HCT116 (cell line): ENCODE measurements around the gene BABAM2.

Experiments
- CBX3 ChIP-seq: IDR thresholded peaks from 2 replicates; pipeline ENCODE4 v1.6.1; 2012; ENCODE audit warnings: low read depth
- EZH2 ChIP-seq: fragments of 200-600 bp; sonication (generic); IDR thresholded peaks from 2 replicates; pipeline ENCODE4 v1.6.1; 2017; ENCODE audit warnings: antibody characterized with exemption, mixed run types
- EZH2phosphoT487 ChIP-seq: fragments of 200-600 bp; IDR thresholded peaks from 2 replicates; pipeline ENCODE4 v1.6.1; 2018; ENCODE audit warnings: antibody characterized with exemption, borderline replicate concordance
- FOSL1 ChIP-seq: IDR thresholded peaks from 2 replicates; pipeline ENCODE4 v1.6.1; 2012; ENCODE audit warnings: low read depth
- JUND ChIP-seq: IDR thresholded peaks from 2 replicates; pipeline ENCODE4 v1.6.1; 2012
- POLR2A ChIP-seq: IDR thresholded peaks from 2 replicates; pipeline ENCODE4 v1.7.0; 2011; ENCODE audit warnings: borderline replicate concordance; ENCODE audit not compliant: insufficient read depth, insufficient read length; ENCODE audit errors: extremely low read depth
- SIN3A ChIP-seq: IDR thresholded peaks from 2 replicates; pipeline ENCODE4 v1.6.1; 2012; ENCODE audit warnings: low read depth
- SRF ChIP-seq: IDR thresholded peaks from 2 replicates; pipeline ENCODE4 v1.6.1; 2012; ENCODE audit warnings: low read depth
- YY1 ChIP-seq: IDR thresholded peaks from 2 replicates; pipeline ENCODE4 v1.6.1; 2011; ENCODE audit warnings: low read length, low read depth, moderate library complexity, mild to moderate bottlenecking; ENCODE audit not compliant: insufficient replicate concordance; ENCODE audit errors: extremely low read depth
- ZNF274 ChIP-seq: fragments of 200-500 bp; sonication (Bioruptor generic); IDR thresholded peaks from 2 replicates; pipeline ENCODE4 v1.6.1; 2014; ENCODE audit warnings: mild to moderate bottlenecking, low read depth, low read length, inconsistent platforms
- TF ChIP-seq, protein P1 (sequence below), 3 experiments: fragments of 200-600 bp in 1 of 3; sonication (generic) in 1 of 3; IDR thresholded peaks in 2 of 3; conservative IDR thresholded peaks in 1 of 3; 2 replicates each; pipeline ENCODE4 v1.5.1; 2012 to 2017; ENCODE audit warnings: low read depth in 2 of 3, low read length in 2 of 3, antibody characterized with exemption in 1 of 3, borderline replicate concordance in 1 of 3, control low read depth in 1 of 3, mild to moderate bottlenecking in 1 of 3, mixed read lengths in 1 of 3, mixed run types in 1 of 3, moderate library complexity in 1 of 3; ENCODE audit not compliant: insufficient read depth in 1 of 3

DNA sequence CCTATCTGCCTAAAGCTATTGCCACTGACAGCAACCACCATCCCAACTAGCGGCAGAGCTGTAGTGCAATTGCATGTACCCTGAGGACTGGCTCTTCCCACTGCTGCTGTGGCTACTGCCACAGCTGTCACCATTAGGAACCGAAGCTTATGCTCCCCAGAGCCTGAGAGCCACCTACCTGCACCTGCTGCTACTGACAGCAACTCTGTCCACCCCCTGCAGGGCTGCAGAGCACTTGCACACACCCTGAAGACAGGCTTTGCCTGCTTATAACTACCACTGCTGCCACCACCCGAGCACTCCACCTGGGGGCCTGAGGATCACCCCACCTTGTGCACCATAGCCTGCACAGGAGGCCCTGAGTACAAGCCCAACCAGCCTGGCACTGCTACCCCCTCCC, 284.5 kb downstream of the BABAM2 start:
- TF ChIP-seq FOSL1 (no peak), JUND (no peak), SRF (no peak), POLR2A (no peak), YY1 (no peak), SIN3A (no peak), ZNF274 (no peak), EZH2phosphoT487 (no peak), CBX3 (no peak), EZH2 (no peak)
- TF ChIP-seq, protein P1, sequence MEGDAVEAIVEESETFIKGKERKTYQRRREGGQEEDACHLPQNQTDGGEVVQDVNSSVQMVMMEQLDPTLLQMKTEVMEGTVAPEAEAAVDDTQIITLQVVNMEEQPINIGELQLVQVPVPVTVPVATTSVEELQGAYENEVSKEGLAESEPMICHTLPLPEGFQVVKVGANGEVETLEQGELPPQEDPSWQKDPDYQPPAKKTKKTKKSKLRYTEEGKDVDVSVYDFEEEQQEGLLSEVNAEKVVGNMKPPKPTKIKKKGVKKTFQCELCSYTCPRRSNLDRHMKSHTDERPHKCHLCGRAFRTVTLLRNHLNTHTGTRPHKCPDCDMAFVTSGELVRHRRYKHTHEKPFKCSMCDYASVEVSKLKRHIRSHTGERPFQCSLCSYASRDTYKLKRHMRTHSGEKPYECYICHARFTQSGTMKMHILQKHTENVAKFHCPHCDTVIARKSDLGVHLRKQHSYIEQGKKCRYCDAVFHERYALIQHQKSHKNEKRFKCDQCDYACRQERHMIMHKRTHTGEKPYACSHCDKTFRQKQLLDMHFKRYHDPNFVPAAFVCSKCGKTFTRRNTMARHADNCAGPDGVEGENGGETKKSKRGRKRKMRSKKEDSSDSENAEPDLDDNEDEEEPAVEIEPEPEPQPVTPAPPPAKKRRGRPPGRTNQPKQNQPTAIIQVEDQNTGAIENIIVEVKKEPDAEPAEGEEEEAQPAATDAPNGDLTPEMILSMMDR (IDR thresholded peaks at IDR 0.05 in 2 of 3, conservative IDR thresholded peaks at IDR 0.05 in 1 of 3; ENCODE audit: borderline replicate concordance in 1 of 3, insufficient read depth in 1 of 3, low read depth in 2 of 3, low read length in 2 of 3): peak; percentile 22 to 26 (median 24); a peak in 3 of 6 replicates
